HCT116 (cell line): ENCODE measurements around the gene CBX7. TPM values are rescaled to one million over a fixed set of nuclear protein-coding genes. Genes with fewer than 3 reads are reported as not detected.

ENCODE experiments used
- ATAC-seq: fragments of 200-7000 bp; cut with Tn5 transposase; 2 replicates; pipeline ENCODE4 v1.9.1; 2020; ENCODE audit warnings: mild to moderate bottlenecking, moderate library complexity
- BruUV-seq: library from RNA; stranded (reverse); fragments of 400-500 nt; replicated peaks from 2 replicates; lab custom pipeline; 2021; lab: Mats Ljungman, UMichigan
- CTCF ChIA-PET: fragments of 300-600 bp; sonication (Branson Sonifier 250); formaldehyde crosslinking; loops from one replicate; lab custom pipeline; 2021; ENCODE audit warnings: antibody characterized with exemption; lab: Charles Lee
- POLR2A ChIA-PET: fragments of 300-600, 350-600 bp; sonication (Branson Sonifier 250); formaldehyde crosslinking; loops from one replicate; lab custom pipeline; 2021; ENCODE audit warnings: antibody characterized with exemption; lab: Charles Lee
- RAD21 ChIA-PET, 2 experiments: fragments of 300-600 bp; sonication (Branson Sonifier 250); formaldehyde crosslinking; loops; one replicate each; lab custom pipeline; 2023; ENCODE audit warnings: low total read pairs in 2 of 2; ENCODE audit not compliant: uncharacterized antibody in 2 of 2, unreplicated experiment in 2 of 2, low non-redundant PET in 1 of 2; lab: Charles Lee
- DNase-seq: peaks from one replicate; pipeline ENCODE4 v3.0.0-alpha.2; 2010; ENCODE audit warnings: low read depth, low spot score
- H2AFZ ChIP-seq: fragments of 200-600 bp; shearing (Covaris generic), sonication (generic); 2 replicates; pipeline ENCODE4 v1.6.1; 2017; ENCODE audit warnings: low read depth, mixed run types, mixed read lengths, antibody characterized with exemption, low read length; ENCODE audit not compliant: poor library complexity, severe bottlenecking
- H3K27ac ChIP-seq: 2 replicates; pipeline ENCODE4 v1.5.1; 2012; ENCODE audit warnings: low read depth, low read length
- H3K27me3 ChIP-seq: fragments of 200-600 bp; sonication (generic); 2 replicates; pipeline ENCODE4 v1.6.1; 2016; ENCODE audit warnings: mixed run types, low read length, mixed read lengths; ENCODE audit not compliant: insufficient read depth
- H3K36me3 ChIP-seq, 2 experiments: fragments of 200-500 bp in 1 of 2; fragments of 200-600 bp in 1 of 2; sonication (Bioruptor generic) in 1 of 2; sonication (generic) in 1 of 2; 2 replicates each; pipeline versions ENCODE4 v1.5.1 to v1.6.1; 2014 to 2016; ENCODE audit warnings: low read length in 2 of 2, inconsistent platforms in 1 of 2, mixed read lengths in 1 of 2, mixed run types in 1 of 2; ENCODE audit not compliant: insufficient read depth in 2 of 2, control insufficient read depth in 1 of 2
- H3K4me1 ChIP-seq, 2 experiments: fragments of 200-600 bp in 1 of 2; sonication (generic) in 1 of 2; 2 replicates each; pipeline versions ENCODE4 v1.5.1 to v1.6.1; 2012 to 2017; ENCODE audit warnings: low read length in 2 of 2, inconsistent platforms in 1 of 2, mild to moderate bottlenecking in 1 of 2, mixed read lengths in 1 of 2, mixed run types in 1 of 2, moderate library complexity in 1 of 2; ENCODE audit not compliant: insufficient read depth in 2 of 2, control insufficient read depth in 1 of 2
- H3K4me2 ChIP-seq: fragments of 200-600 bp; sonication (generic); 2 replicates; pipeline ENCODE4 v1.6.1; 2017; ENCODE audit warnings: mixed run types, low read length, mixed read lengths
- H3K4me3 ChIP-seq, 2 experiments: fragments of 200-600 bp in 1 of 2; sonication (generic) in 1 of 2; replicated peaks in 1 of 2; 2 replicates each; pipeline ENCODE4 v1.5.1; 2011 to 2016; ENCODE audit warnings: low read length in 2 of 2, control low read depth in 1 of 2, low read depth in 1 of 2, mild to moderate bottlenecking in 1 of 2, mixed read lengths in 1 of 2, mixed run types in 1 of 2
- H3K79me2 ChIP-seq: fragments of 200-600 bp; sonication (generic); 2 replicates; pipeline ENCODE4 v1.6.1; 2017; ENCODE audit warnings: mild to moderate bottlenecking, mixed run types, low read length, moderate library complexity, mixed read lengths; ENCODE audit not compliant: insufficient read depth
- H3K9ac ChIP-seq: fragments of 200-600 bp; sonication (generic); 2 replicates; pipeline ENCODE4 v1.6.1; 2016; ENCODE audit warnings: low read length, mixed read lengths
- H3K9me2 ChIP-seq: fragments of 200-600 bp; sonication (generic), shearing (Covaris generic); 2 replicates; pipeline ENCODE4 v1.6.1; 2017; ENCODE audit warnings: mixed run types, mild to moderate bottlenecking, moderate library complexity; ENCODE audit not compliant: insufficient read depth
- H3K9me3 ChIP-seq, 2 experiments: fragments of 200-500 bp in 1 of 2; fragments of 200-600 bp in 1 of 2; sonication (Bioruptor generic) in 1 of 2; sonication (generic) in 1 of 2; 2 replicates each; pipeline ENCODE4 v1.6.1; 2014 to 2017; ENCODE audit warnings: low read length in 2 of 2, mixed read lengths in 2 of 2, inconsistent platforms in 1 of 2, low read depth in 1 of 2, mild to moderate bottlenecking in 1 of 2, mixed run types in 1 of 2, moderate library complexity in 1 of 2; ENCODE audit not compliant: control insufficient read depth in 1 of 2, insufficient read depth in 1 of 2
- H4K20me1 ChIP-seq: fragments of 200-600 bp; sonication (generic), shearing (Covaris generic); 2 replicates; pipeline ENCODE4 v1.6.1; 2017; ENCODE audit warnings: mixed run types, mild to moderate bottlenecking, moderate library complexity; ENCODE audit not compliant: insufficient read depth
- ATF3 ChIP-seq: IDR thresholded peaks from 2 replicates; pipeline ENCODE4 v1.6.1; 2012
- CBX3 ChIP-seq: IDR thresholded peaks from 2 replicates; pipeline ENCODE4 v1.6.1; 2012; ENCODE audit warnings: low read depth
- CEBPB ChIP-seq: IDR thresholded peaks from 2 replicates; pipeline ENCODE4 v1.6.1; 2012; ENCODE audit warnings: low read depth
- EGR1 ChIP-seq: IDR thresholded peaks from 2 replicates; pipeline ENCODE4 v1.6.1; 2012; ENCODE audit warnings: low read depth
- EZH2phosphoT487 ChIP-seq: fragments of 200-600 bp; IDR thresholded peaks from 2 replicates; pipeline ENCODE4 v1.6.1; 2018; ENCODE audit warnings: antibody characterized with exemption, borderline replicate concordance
- JUND ChIP-seq: IDR thresholded peaks from 2 replicates; pipeline ENCODE4 v1.6.1; 2012
- MAX ChIP-seq: IDR thresholded peaks from 2 replicates; pipeline ENCODE4 v1.6.1; 2012
- POLR2A ChIP-seq: IDR thresholded peaks from 2 replicates; pipeline ENCODE4 v1.7.0; 2011; ENCODE audit warnings: borderline replicate concordance; ENCODE audit not compliant: insufficient read depth, insufficient read length; ENCODE audit errors: extremely low read depth
- POLR2AphosphoS5 ChIP-seq: IDR thresholded peaks from 2 replicates; pipeline ENCODE4 v1.6.1; 2011; ENCODE audit warnings: mild to moderate bottlenecking, low read depth, low read length, moderate library complexity
- RAD21 ChIP-seq: IDR thresholded peaks from 2 replicates; pipeline ENCODE4 v1.6.1; 2012; ENCODE audit warnings: low read depth, mild to moderate bottlenecking
- YY1 ChIP-seq: IDR thresholded peaks from 2 replicates; pipeline ENCODE4 v1.6.1; 2011; ENCODE audit warnings: low read length, low read depth, moderate library complexity, mild to moderate bottlenecking; ENCODE audit not compliant: insufficient replicate concordance; ENCODE audit errors: extremely low read depth
- intact Hi-C: fragments of 100-400 bp; cut with micrococcal nuclease; formaldehyde crosslinking; loops from 2 replicates; pipeline ENCODE4 v1.10.0; 2022
- total RNA-seq: library from RNA; stranded (reverse); gene quantifications from one replicate; pipeline ENCODE4 v1.2.1, GENCODE V29; 2021; ENCODE audit not compliant: unreplicated experiment

CBX7 gene
- total RNA-seq, 1 experiment from 2014 or later, result 20.1 TPM

GRCh38 chr22:39149915-39150847, 2.3 kb downstream of the CBX7 start:
- H3K27me3 ChIP-seq, result no peaks in the 10 kb centered on the region
- DNase-seq, result no peak

GRCh38 chr22:39148727-39149535, 3.5 kb downstream of the CBX7 start:
- ChIA-PET RAD21 (interaction anchor here in 1 of 2 experiments (0.6 kb wide), 1 partner anchor 92 kb away, joined by 3 read pairs; no protein-coding TSS in a partner anchor), CTCF (no interaction called here), POLR2A (interaction anchor here (2.2 kb wide), 1 partner anchor 171 kb away, joined by 8 read pairs; the partner anchor contains the start of gene RPL3)
- no peaks in the 10 kb centered on the region for H3K36me3 ChIP-seq
- H3K9me3 ChIP-seq, result no peaks in the 10 kb centered on the region
- H3K79me2 ChIP-seq, result no peaks in the 10 kb centered on the region
- ATAC-seq (no peak), DNase-seq (no peak)
- no peak overlapping the region for H2AFZ ChIP-seq
- no peak overlapping the region for H3K4me2 ChIP-seq
- peaks cover 12 to 40% of the 10 kb centered on the region in 2 experiments for H3K4me1 ChIP-seq
- no peak overlapping the region for H3K4me3 ChIP-seq
- TF ChIP-seq EZH2phosphoT487 (no peak), ATF3 (no peak), POLR2AphosphoS5 (no peak), RAD21 (no peak), CBX3 (no peak), YY1 (no peak)
- no peak overlapping the region for H3K9ac ChIP-seq
- BruUV-seq, result TSS peak; percentile 6
- H3K27ac ChIP-seq, result no peak overlapping the region
- no peaks in the 10 kb centered on the region for H3K27me3 ChIP-seq
- no peaks in the 10 kb centered on the region for H3K9me2 ChIP-seq
- intact Hi-C loops, result no loop called here
- H4K20me1 ChIP-seq, result no peaks in the 10 kb centered on the region

More at GRCh38 chr22:39149915-39150847, 2.3 kb downstream of the CBX7 start:
- no peaks in the 10 kb centered on the region for H3K9me3 ChIP-seq
- ChIA-PET CTCF (no interaction called here), POLR2A (no interaction called here), RAD21 (no interaction called here)
- H2AFZ ChIP-seq, result no peak overlapping the region
- no peak overlapping the region for H3K4me3 ChIP-seq
- no peak overlapping the region for H3K9ac ChIP-seq
- TF ChIP-seq EGR1, result no peak
- no peak for TF ChIP-seq JUND
- TF ChIP-seq POLR2A, result no peak
- no peak for TF ChIP-seq RAD21
- no peak for TF ChIP-seq YY1
- no peak for TF ChIP-seq CEBPB
- no peak for TF ChIP-seq MAX
- TF ChIP-seq CBX3, result no peak
- H3K4me2 ChIP-seq, result no peak overlapping the region
- H3K9me2 ChIP-seq, result no peaks in the 10 kb centered on the region
- intact Hi-C loops, result no loop called here
- no TSS peak for BruUV-seq
- H4K20me1 ChIP-seq, result no peaks in the 10 kb centered on the region
- no peak overlapping the region for H3K27ac ChIP-seq
- H3K79me2 ChIP-seq, result no peaks in the 10 kb centered on the region
- H3K4me1 ChIP-seq, result peaks cover 7 to 30% of the 10 kb centered on the region in 2 experiments
- no peak for ATAC-seq
- no peaks in the 10 kb centered on the region for H3K36me3 ChIP-seq
